Hepatocyte (in vitro differentiated cells): ENCODE results near the gene CELF4. TPM values are rescaled to one million over a fixed set of nuclear protein-coding genes. Genes with fewer than 3 reads are reported as not detected.

Source experiments
- DNase-seq: peaks from one replicate; pipeline ENCODE4 v3.0.0-alpha.2; 2016; ENCODE audit warnings: low spot score
- H2AFZ ChIP-seq: fragments of 200-600 bp; sonication (generic); 2 replicates; pipeline ENCODE4 v1.6.0; 2016; ENCODE audit warnings: antibody characterized with exemption, mild to moderate bottlenecking
- H3K27ac ChIP-seq: fragments of 200-600 bp; sonication (generic); 2 replicates; pipeline ENCODE4 v1.5.1; 2016; ENCODE audit warnings: mild to moderate bottlenecking
- H3K27me3 ChIP-seq: fragments of 200-600 bp; sonication (generic); 2 replicates; pipeline ENCODE4 v1.6.1; 2016
- H3K36me3 ChIP-seq: fragments of 200-600 bp; sonication (generic); replicated peaks from 2 replicates; pipeline ENCODE4 v1.5.1; 2016; ENCODE audit warnings: low read depth; ENCODE audit not compliant: insufficient read depth
- H3K4me1 ChIP-seq: fragments of 200-600 bp; sonication (generic); 2 replicates; pipeline ENCODE4 v1.5.1; 2016; ENCODE audit warnings: mild to moderate bottlenecking, moderate library complexity; ENCODE audit not compliant: insufficient read depth
- H3K4me2 ChIP-seq: fragments of 200-600 bp; sonication (generic); 2 replicates; pipeline ENCODE4 v1.6.0; 2016
- H3K4me3 ChIP-seq: fragments of 200-600 bp; sonication (generic); 2 replicates; pipeline ENCODE4 v1.5.1; 2016; ENCODE audit warnings: mild to moderate bottlenecking
- H3K79me2 ChIP-seq: fragments of 200-600 bp; sonication (generic); 2 replicates; pipeline ENCODE4 v1.6.0; 2017; ENCODE audit warnings: mild to moderate bottlenecking
- H3K9me2 ChIP-seq: fragments of 200-600 bp; sonication (generic); replicated peaks from 2 replicates; pipeline ENCODE4 v1.6.0; 2017; ENCODE audit warnings: mild to moderate bottlenecking; ENCODE audit not compliant: insufficient read depth
- H3K9me3 ChIP-seq: fragments of 200-600 bp; sonication (generic); 2 replicates; pipeline ENCODE4 v1.5.1; 2016; ENCODE audit warnings: low read depth, mild to moderate bottlenecking
- H4K20me1 ChIP-seq: fragments of 200-600 bp; sonication (generic); 2 replicates; pipeline ENCODE4 v1.6.0; 2016; ENCODE audit warnings: mild to moderate bottlenecking; ENCODE audit not compliant: insufficient read depth, poor library complexity, severe bottlenecking
- EZH2 ChIP-seq: fragments of 200-600 bp; sonication (generic); IDR thresholded peaks from 2 replicates; pipeline ENCODE4 v1.6.1; 2016; ENCODE audit warnings: antibody characterized with exemption, mild to moderate bottlenecking, borderline replicate concordance
- EZH2phosphoT487 ChIP-seq: fragments of 200-600 bp; sonication (generic); IDR thresholded peaks from one replicate; pipeline ENCODE4 v1.6.1; 2018; ENCODE audit warnings: antibody characterized with exemption, mild to moderate bottlenecking, low read depth, moderate library complexity; ENCODE audit not compliant: unreplicated experiment, severe bottlenecking
- WGBS: methylation state at CpG from one replicate; pipeline ENCODE4 v1.1.6; 2016; ENCODE audit warnings: low lambda C conversion rate; ENCODE audit errors: missing lambda C conversion rate; 5-methylcytosine and 5-hydroxymethylcytosine counted together
- polyA plus RNA-seq: library from polyadenylated mRNA; unstranded; fragments of >200 nt; fragmentation: Nextera tagmentation; extraction: Ambion mirVana; gene quantifications from 2 replicates; pipeline ENCODE4 v1.2.1, GENCODE V29; 2016
- total RNA-seq: library from RNA; depleted of rRNA; stranded (reverse); fragments of >200 nt; gene quantifications from 2 replicates; pipeline ENCODE4 v1.2.3, GENCODE V29; 2014
- TF ChIP-seq, protein P1 (sequence below): fragments of 200-600 bp; sonication (generic); IDR thresholded peaks from 2 replicates; pipeline ENCODE4 v1.5.1; 2016; ENCODE audit warnings: antibody characterized with exemption, mild to moderate bottlenecking; ENCODE audit not compliant: poor library complexity

Gene CELF4
- total and polyA plus RNA-seq, 2 experiments from 2014 or later: 1.3 to 2.9 TPM

DNA sequence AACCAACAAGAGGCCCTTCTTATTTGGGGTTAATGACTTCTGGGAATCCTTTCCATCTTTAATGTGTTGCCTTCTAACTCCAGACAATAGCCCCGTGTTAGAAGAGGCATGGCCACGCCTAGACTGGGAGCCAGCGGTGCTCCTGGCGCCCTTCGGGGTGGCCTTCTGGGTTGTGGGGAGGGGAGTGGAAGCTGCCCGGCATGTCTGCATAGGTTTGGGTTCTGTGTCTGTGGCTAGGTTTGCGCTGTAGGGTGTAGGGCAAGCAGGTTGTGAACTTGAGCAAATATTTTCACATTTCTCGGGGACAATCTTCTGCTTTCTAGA, 40.4 kb downstream of the CELF4 start:
- Histone ChIP-seq H3K4me3 (no peak overlapping the region), H3K79me2 (no peaks in the 10 kb centered on the region), H3K9me3 (no peaks in the 10 kb centered on the region), H3K4me1 (peaks cover 3% of the 10 kb centered on the region), H3K36me3 (no peaks in the 10 kb centered on the region), H3K4me2 (peak overlapping the region; percentile 94), H3K27me3 (peaks cover 61% of the 10 kb centered on the region), H4K20me1 (no peaks in the 10 kb centered on the region), H3K9me2 (no peaks in the 10 kb centered on the region), H2AFZ (no peak overlapping the region), H3K27ac (no peak overlapping the region)
- TF ChIP-seq EZH2 (no peak), EZH2phosphoT487 (no peak)
- TF ChIP-seq, protein P1, sequence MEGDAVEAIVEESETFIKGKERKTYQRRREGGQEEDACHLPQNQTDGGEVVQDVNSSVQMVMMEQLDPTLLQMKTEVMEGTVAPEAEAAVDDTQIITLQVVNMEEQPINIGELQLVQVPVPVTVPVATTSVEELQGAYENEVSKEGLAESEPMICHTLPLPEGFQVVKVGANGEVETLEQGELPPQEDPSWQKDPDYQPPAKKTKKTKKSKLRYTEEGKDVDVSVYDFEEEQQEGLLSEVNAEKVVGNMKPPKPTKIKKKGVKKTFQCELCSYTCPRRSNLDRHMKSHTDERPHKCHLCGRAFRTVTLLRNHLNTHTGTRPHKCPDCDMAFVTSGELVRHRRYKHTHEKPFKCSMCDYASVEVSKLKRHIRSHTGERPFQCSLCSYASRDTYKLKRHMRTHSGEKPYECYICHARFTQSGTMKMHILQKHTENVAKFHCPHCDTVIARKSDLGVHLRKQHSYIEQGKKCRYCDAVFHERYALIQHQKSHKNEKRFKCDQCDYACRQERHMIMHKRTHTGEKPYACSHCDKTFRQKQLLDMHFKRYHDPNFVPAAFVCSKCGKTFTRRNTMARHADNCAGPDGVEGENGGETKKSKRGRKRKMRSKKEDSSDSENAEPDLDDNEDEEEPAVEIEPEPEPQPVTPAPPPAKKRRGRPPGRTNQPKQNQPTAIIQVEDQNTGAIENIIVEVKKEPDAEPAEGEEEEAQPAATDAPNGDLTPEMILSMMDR: no peak
- DNase-seq: no peak
- WGBS: 58% methylated on average over 8 of the region's 8 CpGs

- no peak overlapping the region for H3K27ac ChIP-seq
- H2AFZ ChIP-seq: peak overlapping the region; percentile 49
- H3K9me3 ChIP-seq: no peaks in the 10 kb centered on the region
- peak overlapping the region; percentile 94 for H3K4me2 ChIP-seq
- peaks cover 61% of the 10 kb centered on the region for H3K27me3 ChIP-seq
- H3K4me1 ChIP-seq: peaks cover 3% of the 10 kb centered on the region
- no peaks in the 10 kb centered on the region for H3K36me3 ChIP-seq
- H3K4me3 ChIP-seq: peak overlapping the region; percentile 23
- WGBS: 10% methylated on average over 55 of the region's 63 CpGs
- DNase-seq: peak; percentile 30
- H3K9me2 ChIP-seq: no peaks in the 10 kb centered on the region
- no peaks in the 10 kb centered on the region for H3K79me2 ChIP-seq
- TF ChIP-seq, protein P1: peak; percentile 8
- TF ChIP-seq EZH2: peak; percentile 82
- no peak for TF ChIP-seq EZH2phosphoT487
- no peaks in the 10 kb centered on the region for H4K20me1 ChIP-seq
These were observed 40.9 kb downstream of the CELF4 start for GRCh38 chr18:37524498-37525261.

GRCh38 chr18:37524139-37524497, 41.5 kb downstream of the CELF4 start:
- Histone ChIP-seq H3K27me3 (peaks cover 61% of the 10 kb centered on the region), H3K79me2 (no peaks in the 10 kb centered on the region), H3K36me3 (no peaks in the 10 kb centered on the region), H3K9me3 (no peaks in the 10 kb centered on the region), H3K9me2 (no peaks in the 10 kb centered on the region), H3K27ac (no peak overlapping the region), H2AFZ (peak overlapping the region; percentile 49), H3K4me1 (peaks cover 3% of the 10 kb centered on the region), H3K4me3 (peak overlapping the region; percentile 23), H3K4me2 (peak overlapping the region; percentile 94), H4K20me1 (no peaks in the 10 kb centered on the region)
- DNase-seq: no peak
- TF ChIP-seq, protein P1: no peak
- no peak for TF ChIP-seq EZH2
- TF ChIP-seq EZH2phosphoT487: no peak
- WGBS: 36% methylated on average over 10 of the region's 10 CpGs
